BE2C (cell line): ENCODE measurements around the gene RPA1.

ENCODE experiments used
- DNase-seq: peaks from one replicate; pipeline ENCODE4 v3.0.0-alpha.2; 2020
- H3K27me3 ChIP-seq: fragments of 250-450 bp; sonication (Bioruptor Pico); 2 replicates; pipeline ENCODE4 v1.5.1; 2020; ENCODE audit warnings: mild to moderate bottlenecking
- H3K36me3 ChIP-seq: fragments of 250-450 bp; sonication (Bioruptor Pico); 2 replicates; pipeline ENCODE4 v1.5.1; 2020; ENCODE audit warnings: mild to moderate bottlenecking
- H3K4me1 ChIP-seq: fragments of 250-450 bp; sonication (Bioruptor Pico); 2 replicates; pipeline ENCODE4 v1.5.1; 2020
- H3K4me3 ChIP-seq: 2 replicates; pipeline ENCODE4 v1.5.1; 2011; ENCODE audit warnings: low read depth, low read length
- H3K9me3 ChIP-seq: fragments of 250-450 bp; sonication (Bioruptor Pico); 2 replicates; pipeline ENCODE4 v1.5.1; 2020
- CTCF ChIP-seq: IDR thresholded peaks from 2 replicates; pipeline ENCODE4 v1.5.1; 2012; ENCODE audit warnings: mild to moderate bottlenecking, low read depth, low read length

RPA1 gene

GRCh38 chr17:1830288-1830687, 483 bp downstream of the RPA1 start:
- no peaks in the 10 kb centered on the region for H3K36me3 ChIP-seq
- TF ChIP-seq CTCF, result no peak
- DNase-seq, result no peak
- no peaks in the 10 kb centered on the region for H3K27me3 ChIP-seq
- peak overlapping the region; percentile 80 for H3K4me3 ChIP-seq
- H3K9me3 ChIP-seq, result no peaks in the 10 kb centered on the region
- no peaks in the 10 kb centered on the region for H3K4me1 ChIP-seq

GRCh38 chr17:1834380-1835149, 4.8 kb downstream of the RPA1 start:
- H3K36me3 ChIP-seq, result no peaks in the 10 kb centered on the region
- no peak for TF ChIP-seq CTCF
- H3K9me3 ChIP-seq, result no peaks in the 10 kb centered on the region
- DNase-seq, result no peak
- no peaks in the 10 kb centered on the region for H3K4me1 ChIP-seq
- no peaks in the 10 kb centered on the region for H3K27me3 ChIP-seq
- no peak overlapping the region for H3K4me3 ChIP-seq

- no peak overlapping the region for H3K4me3 ChIP-seq
These were observed 9.7 kb downstream of the RPA1 start for GRCh38 chr17:1839516-1839915.

GRCh38 chr17:1843947-1844346, 14.1 kb downstream of the RPA1 start:
- Histone ChIP-seq H3K27me3 (no peaks in the 10 kb centered on the region), H3K9me3 (no peaks in the 10 kb centered on the region), H3K4me1 (no peaks in the 10 kb centered on the region; the same call in 1 of the 2 replicates), H3K36me3 (peaks cover 3% of the 10 kb centered on the region; the same call in 1 of the 2 replicates), H3K4me3 (no peak overlapping the region)
- DNase-seq, result no peak
- TF ChIP-seq CTCF, result no peak

More at GRCh38 chr17:1839516-1839915, 9.7 kb downstream of the RPA1 start:
- Histone ChIP-seq H3K9me3 (no peaks in the 10 kb centered on the region), H3K36me3 (no peaks in the 10 kb centered on the region; the same call in 1 of the 2 replicates), H3K27me3 (no peaks in the 10 kb centered on the region), H3K4me1 (no peaks in the 10 kb centered on the region)
- no peak for DNase-seq
- no peak for TF ChIP-seq CTCF

- Histone ChIP-seq H3K4me3 (no peak overlapping the region), H3K9me3 (no peaks in the 10 kb centered on the region), H3K36me3 (peaks cover 3% of the 10 kb centered on the region; the same call in 1 of the 2 replicates), H3K27me3 (no peaks in the 10 kb centered on the region), H3K4me1 (no peaks in the 10 kb centered on the region; the same call in 1 of the 2 replicates)
- no peak for TF ChIP-seq CTCF
- peak; percentile 68 for DNase-seq
These were observed 17.4 kb downstream of the RPA1 start for GRCh38 chr17:1847191-1847590.

GRCh38 chr17:1852327-1852726, 22.5 kb downstream of the RPA1 start:
- Histone ChIP-seq H3K36me3 (no peaks in the 10 kb centered on the region), H3K27me3 (no peaks in the 10 kb centered on the region), H3K4me1 (no peaks in the 10 kb centered on the region), H3K4me3 (no peak overlapping the region), H3K9me3 (no peaks in the 10 kb centered on the region)
- TF ChIP-seq CTCF, result no peak
- no peak for DNase-seq
